GM19099 (cell line): ENCODE measurements around the gene TEX38.

Experiments
- POLR2A ChIP-seq: IDR thresholded peaks from 3 replicates; pipeline ENCODE4 v1.6.1; 2011; ENCODE audit warnings: low read depth; ENCODE audit not compliant: insufficient read length; ENCODE audit errors: extremely low read depth

TEX38 gene

DNA sequence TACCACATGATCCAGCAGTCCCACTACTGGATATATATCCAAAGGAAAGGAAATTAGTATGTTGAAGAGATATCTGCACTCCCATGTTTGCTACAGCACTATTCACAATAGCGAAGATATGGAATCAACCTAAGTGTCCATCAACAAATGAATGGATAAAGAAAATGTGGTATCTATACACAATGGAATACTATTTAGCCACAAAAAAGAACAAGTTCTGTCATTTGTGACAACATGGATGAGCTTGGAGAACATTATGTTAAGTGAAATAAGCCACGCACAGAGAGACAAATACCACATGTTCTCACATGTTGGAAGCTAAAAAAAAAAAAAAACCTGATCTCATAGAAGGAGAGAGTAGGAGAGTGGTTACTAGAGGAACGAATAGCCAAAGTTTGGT lies 21.2 kb upstream of the TEX38 start:
- TF ChIP-seq POLR2A: no peak

- TF ChIP-seq POLR2A: no peak
Observed at GRCh38 chr1:46652321-46653100, 19.1 kb upstream of the TEX38 start.

GRCh38 chr1:46653405-46653958 lies 18.2 kb upstream of the TEX38 start:
- TF ChIP-seq POLR2A: no peak

DNA sequence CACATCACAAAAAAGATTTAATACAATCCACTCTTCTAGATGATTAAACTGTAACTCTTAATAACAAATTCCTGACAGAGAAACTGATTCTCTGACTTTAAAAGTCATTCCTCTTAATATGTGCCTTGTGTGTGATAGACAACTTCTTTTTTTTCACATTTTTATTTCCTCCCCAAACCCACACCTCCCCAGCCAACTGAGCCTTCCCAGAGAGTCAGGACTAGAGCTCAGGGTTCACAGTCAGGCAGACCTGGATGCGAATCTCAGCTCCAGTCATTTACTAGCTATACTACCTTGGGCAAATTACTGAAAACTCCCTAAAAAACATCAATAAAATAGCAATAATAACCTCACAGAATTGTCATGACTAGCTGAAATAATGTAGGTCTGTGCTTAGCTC lies 17.6 kb upstream of the TEX38 start:
- TF ChIP-seq POLR2A: no peak

- TF ChIP-seq POLR2A: no peak
Observed at GRCh38 chr1:46655848-46656247, 15.8 kb upstream of the TEX38 start.

GRCh38 chr1:46656643-46657042 lies 15.0 kb upstream of the TEX38 start:
- no peak for TF ChIP-seq POLR2A

DNA sequence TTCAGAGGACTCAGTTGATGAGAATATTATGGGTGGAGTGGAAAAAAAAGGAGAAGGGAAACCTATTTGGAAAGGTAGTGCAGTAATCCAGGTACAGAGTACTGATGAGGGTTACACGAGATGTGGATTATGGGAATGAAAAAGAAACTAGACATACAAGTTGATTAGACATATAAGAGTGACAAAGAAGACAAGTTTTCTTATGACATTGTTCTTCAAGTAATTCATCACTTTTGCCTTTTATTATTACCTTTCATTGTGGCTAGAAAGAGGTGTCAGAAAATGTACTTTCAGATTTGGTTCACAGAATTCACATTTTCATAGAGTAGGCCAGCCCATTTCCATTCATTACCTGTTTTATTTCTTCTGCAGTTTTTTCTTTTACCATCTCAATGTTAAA lies 13.9 kb upstream of the TEX38 start:
- no peak for TF ChIP-seq POLR2A

GRCh38 chr1:46659307-46659870 lies 12.3 kb upstream of the TEX38 start:
- no peak for TF ChIP-seq POLR2A

DNA sequence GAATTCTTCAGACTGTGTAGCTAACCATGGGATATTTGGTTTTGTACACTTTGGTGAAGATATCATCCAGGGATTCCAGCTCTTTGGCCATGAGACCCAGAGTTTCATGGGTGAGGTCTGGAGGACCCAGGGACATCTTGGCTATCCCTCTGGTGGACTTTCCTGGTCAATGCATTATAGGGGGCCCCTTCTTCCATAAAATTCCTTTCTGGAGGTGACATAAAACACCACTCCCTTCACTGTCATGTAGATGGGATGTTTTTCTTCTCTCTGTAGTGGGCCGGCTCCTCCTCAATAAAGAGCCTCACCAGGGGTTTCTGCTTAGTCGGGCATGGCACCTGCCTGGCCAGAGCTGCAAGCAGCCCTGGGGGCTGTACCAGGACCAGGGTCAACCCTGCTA lies 5.7 kb upstream of the TEX38 start:
- no peak for TF ChIP-seq POLR2A

DNA sequence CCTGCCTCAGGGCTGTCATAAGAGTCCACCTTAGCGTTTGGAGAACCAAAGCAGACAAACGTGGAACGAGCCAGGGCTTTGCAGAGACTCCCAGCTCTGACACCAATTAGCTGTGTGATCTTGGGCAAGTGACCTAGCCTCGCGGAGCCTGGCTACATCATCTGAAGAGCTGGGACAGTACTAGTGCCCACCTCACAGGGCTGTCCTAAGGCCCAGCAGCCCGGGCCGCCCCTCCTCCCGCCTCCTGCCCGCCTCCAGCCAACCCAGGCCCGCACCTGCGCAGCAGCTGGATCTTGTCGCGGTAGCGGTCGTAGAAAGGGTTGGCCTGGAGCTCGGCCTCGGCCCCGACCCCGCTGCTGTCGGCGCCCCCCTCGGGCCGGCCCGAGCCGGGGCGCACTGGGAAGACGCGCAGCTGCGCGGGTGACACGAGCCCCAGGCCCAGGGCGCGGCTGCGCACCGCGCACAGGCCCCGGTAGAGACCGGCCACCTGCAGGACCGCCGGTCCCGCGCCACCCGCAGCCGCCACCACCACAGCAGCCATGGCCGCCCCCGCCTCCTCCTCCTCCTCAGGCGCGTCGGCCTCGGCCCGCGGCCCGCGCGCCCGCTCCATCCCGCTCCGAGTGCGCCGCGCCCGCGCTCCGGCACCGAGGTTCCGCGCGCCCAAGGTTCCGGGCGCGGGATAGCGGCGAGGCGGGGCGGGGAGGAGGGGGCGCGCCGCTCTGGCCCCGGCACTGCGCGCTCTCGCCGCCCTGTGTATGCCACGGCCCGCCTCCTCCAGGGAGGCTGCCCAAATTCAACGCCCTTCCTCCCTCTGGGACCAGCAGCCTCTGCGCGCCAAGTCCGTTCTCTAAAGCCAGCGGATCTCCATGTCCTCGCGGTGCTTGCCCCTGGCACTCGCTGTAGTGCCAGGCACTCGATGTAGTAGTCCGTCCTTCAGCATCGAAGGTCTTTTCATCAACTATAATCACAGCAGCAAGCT lies 3.6 kb upstream of the TEX38 start, which contains the start of gene ATPAF1:
TSS of gene ATPAF1 (minus strand) at position 583 of the 979 bp plus-strand sequence. CDS start at position 541, 42 bp downstream.
- TF ChIP-seq POLR2A: peak; percentile 83

GRCh38 chr1:46670134-46670533 lies 1.5 kb upstream of the TEX38 start:
- no peak for TF ChIP-seq POLR2A

DNA sequence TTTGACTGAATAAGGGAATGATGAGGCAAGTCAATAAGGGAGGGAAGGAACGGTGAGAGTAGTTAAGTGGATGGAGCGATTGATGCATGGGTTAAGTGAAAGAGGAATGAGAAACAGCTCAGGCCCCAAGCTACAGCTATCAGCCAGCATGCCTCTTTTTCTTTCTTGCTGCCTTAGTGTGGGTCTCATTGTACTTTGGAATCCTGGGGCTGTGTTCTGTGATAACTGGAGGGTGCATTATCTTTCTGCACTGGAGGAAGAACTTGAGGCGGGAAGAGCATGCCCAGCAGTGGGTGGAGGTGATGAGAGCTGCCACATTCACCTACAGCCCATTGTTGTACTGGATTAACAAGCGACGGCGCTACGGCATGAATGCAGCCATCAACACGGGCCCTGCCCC lies 1.0 kb downstream of the TEX38 start:
- no peak for TF ChIP-seq POLR2A

- no peak for TF ChIP-seq POLR2A
Observed at GRCh38 chr1:46673749-46674182, 2.1 kb downstream of the TEX38 start.

GRCh38 chr1:46675549-46676314 lies 4.1 kb downstream of the TEX38 start:
- TF ChIP-seq POLR2A: no peak
